GM18505 (cell line): ENCODE data around the gene MRGPRX4.
"Not testable (repeated sequence)": the region's sequence is repeated elsewhere in the genome, so short reads cannot be mapped to it uniquely, and the experiment has no call there.

ENCODE experiments used
- ATAC-seq: cut with Tn5 transposase; IDR thresholded peaks from one replicate; pipeline ENCODE4 v1.9.1; 2021; ENCODE audit not compliant: unreplicated experiment
- POLR2A ChIP-seq: IDR thresholded peaks from 4 replicates; pipeline ENCODE4 v1.6.1; 2011; ENCODE audit warnings: borderline replicate concordance; ENCODE audit not compliant: insufficient read depth, insufficient read length; ENCODE audit errors: extremely low read depth

The MRGPRX4 gene

GRCh38 chr11:18172666-18173065 is at the start of gene MRGPRX4:
Gene MRGPRX4, plus strand, starts transcription at chr11:18172837. Its CDS starts 420 bp downstream, at chr11:18173257.
- no peak for ATAC-seq
- no peak for TF ChIP-seq POLR2A

DNA sequence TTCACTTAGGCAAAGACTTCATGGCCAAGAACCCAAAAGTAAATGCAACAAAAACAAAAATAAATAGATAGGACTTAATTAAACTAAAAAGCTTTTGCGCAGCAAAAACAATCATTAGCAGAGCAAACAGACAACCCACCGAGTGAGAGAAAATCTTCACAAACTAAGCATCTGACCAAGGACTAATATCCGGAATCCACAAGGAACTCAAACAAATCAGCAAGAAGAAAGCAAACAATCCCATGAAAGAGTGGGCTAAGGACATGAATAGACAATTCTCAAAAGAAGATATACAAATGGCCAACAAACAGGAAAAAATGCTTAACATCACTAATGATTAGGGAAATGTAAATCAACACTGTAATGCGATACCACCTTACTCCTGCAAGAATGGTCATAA is 41.5 kb upstream of the MRGPRX4 start:
- not testable (repeated sequence) for ATAC-seq

DNA sequence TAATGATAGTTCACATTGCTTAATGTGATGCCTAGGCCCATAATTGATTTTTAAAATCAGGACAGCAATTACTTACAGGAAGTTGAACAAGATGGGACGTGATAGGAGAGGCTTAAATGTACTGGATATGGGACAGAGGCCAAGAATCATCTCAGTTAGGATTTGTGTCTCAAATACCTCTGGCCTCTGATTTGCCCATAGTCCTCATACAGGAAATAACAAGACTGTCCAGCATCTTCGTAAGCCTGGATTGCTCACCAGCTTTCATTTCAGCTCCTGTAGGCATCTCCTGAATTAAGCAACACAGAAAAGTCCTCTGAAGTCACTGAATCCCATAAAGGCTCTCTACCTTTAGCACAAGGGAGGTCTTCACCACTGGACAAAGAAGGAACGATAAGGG is 40.3 kb upstream of the MRGPRX4 start, which contains the start of gene MRGPRX3:
Gene MRGPRX3 (plus strand): TSS at position 231 of the 400 bp plus-strand sequence. CDS start 4,632 bp downstream, outside the sequence.
- no peak for ATAC-seq
- TF ChIP-seq POLR2A: no peak

DNA sequence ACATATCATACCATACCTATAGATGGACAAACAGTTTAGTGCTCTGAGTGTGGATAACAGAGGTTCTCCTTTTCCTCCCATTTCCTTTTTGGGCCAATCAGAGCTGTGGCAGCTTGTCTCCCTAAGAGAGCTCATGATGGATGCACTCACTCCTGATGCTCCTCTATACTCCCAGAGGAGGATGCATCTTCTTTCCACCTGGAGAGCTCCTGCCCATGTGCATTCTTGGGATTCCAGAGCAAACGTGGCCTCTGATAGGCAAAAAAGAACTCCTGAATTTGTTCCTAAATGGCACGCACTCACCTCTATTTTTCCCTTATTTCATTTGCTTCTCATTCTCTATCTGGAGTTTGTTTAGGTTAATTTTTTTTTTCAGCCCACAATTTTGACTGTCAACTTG is 37.3 kb upstream of the MRGPRX4 start:
- TF ChIP-seq POLR2A: no peak
- ATAC-seq: no peak

GRCh38 chr11:18137186-18137800 is 35.3 kb upstream of the MRGPRX4 start:
- TF ChIP-seq POLR2A: no peak
- no peak for ATAC-seq

- no peak for TF ChIP-seq POLR2A
- ATAC-seq: no peak
Measured at GRCh38 chr11:18140145-18140544, 32.5 kb upstream of the MRGPRX4 start.

GRCh38 chr11:18144243-18144642 is 28.4 kb upstream of the MRGPRX4 start:
- no peak for TF ChIP-seq POLR2A
- ATAC-seq: no peak

DNA sequence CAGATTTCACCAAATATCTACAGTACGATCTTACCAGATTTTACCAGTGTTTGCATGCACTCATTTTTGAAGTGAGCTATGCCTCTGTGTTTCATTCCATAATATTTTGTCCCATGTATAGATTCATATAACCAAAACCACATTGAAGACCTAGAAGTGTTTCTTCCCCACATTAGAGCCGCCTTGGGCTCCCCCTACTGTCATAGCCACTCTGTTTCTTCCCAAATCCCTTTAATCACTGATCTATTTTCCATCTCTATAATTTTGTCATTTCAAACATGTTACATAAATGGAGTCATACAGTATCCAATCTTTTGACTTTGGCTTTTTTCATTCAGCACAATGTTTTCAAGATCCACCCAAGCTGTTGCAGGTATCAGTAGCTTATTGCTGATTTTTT is 27.6 kb upstream of the MRGPRX4 start:
- TF ChIP-seq POLR2A: no peak
- ATAC-seq: no peak

DNA sequence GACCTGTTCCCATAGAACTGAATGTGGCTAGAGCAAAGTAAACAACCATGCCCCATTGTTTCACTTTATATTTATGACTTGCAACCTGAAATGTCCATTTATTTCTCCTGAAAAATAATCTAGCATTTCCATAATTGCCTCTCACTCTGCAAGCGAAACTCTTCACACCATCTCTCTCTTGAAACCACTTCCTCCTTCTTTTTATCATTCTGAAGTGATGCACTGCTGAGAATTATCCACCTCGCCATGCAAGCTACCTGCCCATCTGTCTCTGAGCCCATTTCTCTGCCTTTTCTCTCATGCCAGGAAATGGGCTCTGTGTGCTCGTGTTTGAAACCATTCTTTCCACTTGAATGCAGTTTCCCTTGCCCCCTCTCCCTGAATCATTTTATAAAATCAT is 26.8 kb upstream of the MRGPRX4 start:
- TF ChIP-seq POLR2A: no peak
- no peak for ATAC-seq

GRCh38 chr11:18151581-18151980 is 21.1 kb upstream of the MRGPRX4 start:
- no peak for ATAC-seq
- TF ChIP-seq POLR2A: no peak

DNA sequence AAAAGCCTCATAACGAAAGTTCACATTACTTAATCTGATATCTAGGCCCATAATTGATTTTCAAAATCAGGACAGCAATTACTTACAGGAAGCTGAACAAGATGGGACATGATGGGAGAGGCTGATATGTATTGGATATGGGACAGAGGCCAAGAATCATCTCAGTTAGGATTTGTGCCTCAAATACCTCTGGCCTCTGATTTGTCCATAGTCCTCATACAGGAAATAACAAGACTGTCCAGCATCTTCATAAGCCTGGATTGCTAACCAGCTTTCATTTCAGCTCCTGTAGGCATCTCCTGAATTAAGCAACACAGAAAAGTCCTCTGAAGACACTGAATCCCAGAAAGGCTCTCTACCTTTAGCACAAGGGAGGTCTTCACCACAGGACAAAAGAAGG is 4.3 kb upstream of the MRGPRX4 start:
- TF ChIP-seq POLR2A: no peak
- ATAC-seq: no peak

GRCh38 chr11:18171377-18172000 is 1.1 kb upstream of the MRGPRX4 start:
- TF ChIP-seq POLR2A: no peak

DNA sequence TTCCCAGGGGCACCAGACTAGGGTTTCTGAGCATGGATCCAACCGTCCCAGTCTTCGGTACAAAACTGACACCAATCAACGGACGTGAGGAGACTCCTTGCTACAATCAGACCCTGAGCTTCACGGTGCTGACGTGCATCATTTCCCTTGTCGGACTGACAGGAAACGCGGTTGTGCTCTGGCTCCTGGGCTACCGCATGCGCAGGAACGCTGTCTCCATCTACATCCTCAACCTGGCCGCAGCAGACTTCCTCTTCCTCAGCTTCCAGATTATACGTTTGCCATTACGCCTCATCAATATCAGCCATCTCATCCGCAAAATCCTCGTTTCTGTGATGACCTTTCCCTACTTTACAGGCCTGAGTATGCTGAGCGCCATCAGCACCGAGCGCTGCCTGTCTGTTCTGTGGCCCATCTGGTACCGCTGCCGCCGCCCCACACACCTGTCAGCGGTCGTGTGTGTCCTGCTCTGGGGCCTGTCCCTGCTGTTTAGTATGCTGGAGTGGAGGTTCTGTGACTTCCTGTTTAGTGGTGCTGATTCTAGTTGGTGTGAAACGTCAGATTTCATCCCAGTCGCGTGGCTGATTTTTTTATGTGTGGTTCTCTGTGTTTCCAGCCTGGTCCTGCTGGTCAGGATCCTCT is 709 bp downstream of the MRGPRX4 start:
- TF ChIP-seq POLR2A: no peak
- ATAC-seq: no peak

More at GRCh38 chr11:18171377-18172000, 1.1 kb upstream of the MRGPRX4 start:
- no peak for ATAC-seq

DNA sequence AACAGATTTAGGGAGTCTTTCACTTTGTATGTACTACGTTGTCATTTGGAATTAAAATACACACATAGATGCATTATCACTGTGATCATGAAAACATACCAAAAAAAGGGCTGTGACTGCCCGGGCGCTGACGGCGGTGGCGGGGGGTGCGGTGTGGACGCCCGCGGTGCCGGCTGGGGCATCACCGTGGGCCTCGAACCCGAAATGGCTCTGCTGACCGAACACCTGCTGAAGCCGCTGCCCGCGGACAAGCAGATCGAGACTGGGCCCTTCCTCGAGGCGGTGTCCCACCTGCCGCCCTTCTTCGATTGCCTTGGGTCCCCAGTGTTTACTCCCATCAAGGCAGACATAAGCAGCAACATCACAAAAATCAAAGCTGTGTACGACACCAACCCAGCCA is 16.2 kb downstream of the MRGPRX4 start:
- TF ChIP-seq POLR2A: no peak
- no peak for ATAC-seq

GRCh38 chr11:18189476-18190245 is 17.0 kb downstream of the MRGPRX4 start:
- not testable (repeated sequence) for ATAC-seq
